Activated T-helper 1 cell treated with anti-CD3 and anti-CD28 coated beads, Interleukin-12 subunit alpha, Interleukin-12 subunit beta, Interleukin-2, Interleukin-4 antibody, amounts not matched to agents 30 ng/mL and 10 ng/mL and 1 ng/mL, durations not matched to agents 14 hours and 24 hours and 36 hours (primary cell): ENCODE results near the gene NEK3. TPM values are rescaled to one million over a fixed set of nuclear protein-coding genes. Genes with fewer than 3 reads are reported as not detected.

Experiments
- DNase-seq: peaks from one replicate; pipeline ENCODE4 v3.0.0; 2021; ENCODE audit warnings: low spot score
- H3K27ac Mint-ChIP-seq: one replicate; pipeline ENCODE4 v1.8.0; 2021; ENCODE audit warnings: mild to moderate bottlenecking, mixed read lengths
- H3K27me3 Mint-ChIP-seq: one replicate; pipeline ENCODE4 v1.8.0; 2022; ENCODE audit warnings: mild to moderate bottlenecking, moderate library complexity, mixed read lengths; ENCODE audit not compliant: insufficient read depth
- H3K36me3 Mint-ChIP-seq: one replicate; pipeline ENCODE4 v1.8.0; 2021; ENCODE audit warnings: low read depth, mixed read lengths
- H3K4me1 Mint-ChIP-seq: one replicate; pipeline ENCODE4 v1.8.0; 2021; ENCODE audit warnings: low read depth, mixed read lengths
- H3K4me3 Mint-ChIP-seq: one replicate; pipeline ENCODE4 v1.8.0; 2021; ENCODE audit warnings: mild to moderate bottlenecking, moderate library complexity, mixed read lengths
- H3K9me3 Mint-ChIP-seq: one replicate; pipeline ENCODE4 v1.8.0; 2021; ENCODE audit warnings: mixed read lengths
- intact Hi-C: fragments of 100-400 bp; cut with micrococcal nuclease; formaldehyde crosslinking; loops from one replicate; pipeline ENCODE4 v1.15.1; 2024
- total RNA-seq: library from RNA; stranded (reverse); gene quantifications from 2 replicates; pipeline ENCODE4 v1.2.3, GENCODE V29; 2022

Gene NEK3
- total RNA-seq, 1 donor from 2014 or later: 12.0 TPM

- intact Hi-C loops: no loop called here
- DNase-seq: no peak
- H3K4me3 Mint-ChIP-seq: no peak overlapping the region
- peaks cover 8% of the 10 kb centered on the region for H3K36me3 Mint-ChIP-seq
- H3K4me1 Mint-ChIP-seq: peaks cover 40% of the 10 kb centered on the region
- H3K9me3 Mint-ChIP-seq: no peaks in the 10 kb centered on the region
- no peak overlapping the region for H3K27ac Mint-ChIP-seq
- H3K27me3 Mint-ChIP-seq: no peaks in the 10 kb centered on the region
Observed at GRCh38 chr13:52162279-52163101, 3.1 kb upstream of the NEK3 start.

- no peak for DNase-seq
- intact Hi-C loops: no loop called here
- Mint-ChIP-seq H3K9me3 (no peaks in the 10 kb centered on the region), H3K4me3 (no peak overlapping the region), H3K27me3 (no peaks in the 10 kb centered on the region), H3K4me1 (peaks cover 51% of the 10 kb centered on the region), H3K27ac (no peak overlapping the region), H3K36me3 (peaks cover 4% of the 10 kb centered on the region)
Observed at GRCh38 chr13:52161181-52161646, 1.8 kb upstream of the NEK3 start.

- intact Hi-C loops: no loop called here
- Mint-ChIP-seq H3K36me3 (peaks cover 2% of the 10 kb centered on the region), H3K9me3 (no peaks in the 10 kb centered on the region), H3K4me1 (peaks cover 51% of the 10 kb centered on the region), H3K27ac (no peak overlapping the region), H3K4me3 (peak overlapping the region; percentile 15), H3K27me3 (no peaks in the 10 kb centered on the region)
- no peak for DNase-seq
Observed at GRCh38 chr13:52160506-52160905, 1.1 kb upstream of the NEK3 start.

- Mint-ChIP-seq H3K27ac (peak overlapping the region; percentile 3), H3K4me1 (peaks cover 51% of the 10 kb centered on the region), H3K4me3 (peak overlapping the region; percentile 87), H3K9me3 (no peaks in the 10 kb centered on the region), H3K27me3 (no peaks in the 10 kb centered on the region), H3K36me3 (peaks cover 2% of the 10 kb centered on the region)
- intact Hi-C loops: no loop called here
- no peak for DNase-seq
Observed at GRCh38 chr13:52160053-52160452, 656 bp upstream of the NEK3 start.

- Mint-ChIP-seq H3K36me3 (peaks cover 2% of the 10 kb centered on the region), H3K4me3 (peak overlapping the region; percentile 87), H3K27me3 (no peaks in the 10 kb centered on the region), H3K9me3 (no peaks in the 10 kb centered on the region), H3K4me1 (peaks cover 47% of the 10 kb centered on the region), H3K27ac (peak overlapping the region; percentile 76)
- intact Hi-C loops: loop anchor here (1.0 kb wide), 3 partner anchors 36 to 297 kb away; partner anchors contain the start of genes ALG11 and CKAP2
- no peak for DNase-seq
Observed at GRCh38 chr13:52158629-52159158, 703 bp downstream of the NEK3 start.

- DNase-seq: no peak
- H3K27ac Mint-ChIP-seq: no peak overlapping the region
- peaks cover 2% of the 10 kb centered on the region for H3K36me3 Mint-ChIP-seq
- no peaks in the 10 kb centered on the region for H3K9me3 Mint-ChIP-seq
- intact Hi-C loops: no loop called here
- H3K4me1 Mint-ChIP-seq: peaks cover 32% of the 10 kb centered on the region
- H3K27me3 Mint-ChIP-seq: no peaks in the 10 kb centered on the region
- H3K4me3 Mint-ChIP-seq: peak overlapping the region; percentile 6
Observed at GRCh38 chr13:52156724-52157261, 2.6 kb downstream of the NEK3 start.

- H3K4me3 Mint-ChIP-seq: no peak overlapping the region
- no peak for DNase-seq
- no peak overlapping the region for H3K27ac Mint-ChIP-seq
- no peaks in the 10 kb centered on the region for H3K27me3 Mint-ChIP-seq
- peaks cover 32% of the 10 kb centered on the region for H3K4me1 Mint-ChIP-seq
- H3K9me3 Mint-ChIP-seq: no peaks in the 10 kb centered on the region
- intact Hi-C loops: no loop called here
- H3K36me3 Mint-ChIP-seq: peaks cover 2% of the 10 kb centered on the region
Observed at GRCh38 chr13:52155177-52155576, 4.2 kb downstream of the NEK3 start.

GRCh38 chr13:52147225-52147624 lies 12.2 kb downstream of the NEK3 start:
- H3K27me3 Mint-ChIP-seq: no peaks in the 10 kb centered on the region
- no peak overlapping the region for H3K4me3 Mint-ChIP-seq
- H3K4me1 Mint-ChIP-seq: no peaks in the 10 kb centered on the region
- intact Hi-C loops: no loop called here
- H3K27ac Mint-ChIP-seq: no peak overlapping the region
- DNase-seq: no peak
- H3K36me3 Mint-ChIP-seq: peaks cover 11% of the 10 kb centered on the region
- H3K9me3 Mint-ChIP-seq: peaks cover 4% of the 10 kb centered on the region

GRCh38 chr13:52141299-52141698 lies 18.1 kb downstream of the NEK3 start:
- DNase-seq: no peak
- peaks cover 6% of the 10 kb centered on the region for H3K36me3 Mint-ChIP-seq
- H3K27me3 Mint-ChIP-seq: no peaks in the 10 kb centered on the region
- no peaks in the 10 kb centered on the region for H3K9me3 Mint-ChIP-seq
- no peaks in the 10 kb centered on the region for H3K4me1 Mint-ChIP-seq
- no peak overlapping the region for H3K27ac Mint-ChIP-seq
- no peak overlapping the region for H3K4me3 Mint-ChIP-seq
- intact Hi-C loops: no loop called here

- no peaks in the 10 kb centered on the region for H3K4me1 Mint-ChIP-seq
- H3K4me3 Mint-ChIP-seq: no peak overlapping the region
- no peak for DNase-seq
- peaks cover 5% of the 10 kb centered on the region for H3K36me3 Mint-ChIP-seq
- no peaks in the 10 kb centered on the region for H3K9me3 Mint-ChIP-seq
- intact Hi-C loops: no loop called here
- no peak overlapping the region for H3K27ac Mint-ChIP-seq
- H3K27me3 Mint-ChIP-seq: no peaks in the 10 kb centered on the region
Observed at GRCh38 chr13:52137489-52137888, 21.9 kb downstream of the NEK3 start.

GRCh38 chr13:52136763-52137162 lies 22.6 kb downstream of the NEK3 start:
- no peaks in the 10 kb centered on the region for H3K27me3 Mint-ChIP-seq
- H3K9me3 Mint-ChIP-seq: no peaks in the 10 kb centered on the region
- H3K4me1 Mint-ChIP-seq: no peaks in the 10 kb centered on the region
- H3K36me3 Mint-ChIP-seq: peaks cover 9% of the 10 kb centered on the region
- no peak for DNase-seq
- H3K27ac Mint-ChIP-seq: no peak overlapping the region
- no peak overlapping the region for H3K4me3 Mint-ChIP-seq
- intact Hi-C loops: no loop called here

- Mint-ChIP-seq H3K36me3 (peaks cover 11% of the 10 kb centered on the region), H3K4me1 (peaks cover 14% of the 10 kb centered on the region), H3K27me3 (peaks cover 6% of the 10 kb centered on the region), H3K9me3 (no peaks in the 10 kb centered on the region), H3K4me3 (no peak overlapping the region), H3K27ac (no peak overlapping the region)
- no peak for DNase-seq
- intact Hi-C loops: no loop called here
Observed at GRCh38 chr13:52130641-52131040, 28.8 kb downstream of the NEK3 start.
